GM10248 (cell line): ENCODE measurements around the gene LRCH4.
A peak's percentile ranks its signal among the peaks of the same experiment; 100 is the strongest.

Source experiments
- CTCF ChIA-PET: fragments of 300-600 bp; sonication (Branson Sonifier 250); formaldehyde crosslinking; extraction: SDS; loops from one replicate; lab custom pipeline; 2021; ENCODE audit warnings: antibody characterized with exemption; lab: Yijun Ruan, JAX
- POLR2A ChIA-PET: fragments of 350-650 bp; sonication (Branson Sonifier 250); formaldehyde crosslinking; extraction: SDS; loops from one replicate; lab custom pipeline; 2020; ENCODE audit warnings: antibody characterized with exemption; lab: Yijun Ruan, JAX
- DNase-seq: peaks from one replicate; pipeline ENCODE4 v3.0.0; 2012; ENCODE audit errors: extremely low spot score
- TF ChIP-seq, protein P1 (sequence below): IDR thresholded peaks from 2 replicates; pipeline ENCODE4 v1.5.1; 2012; ENCODE audit warnings: mild to moderate bottlenecking, low read depth; ENCODE audit errors: extremely low read depth, missing control alignments, control extremely low read depth

LRCH4 gene

DNA sequence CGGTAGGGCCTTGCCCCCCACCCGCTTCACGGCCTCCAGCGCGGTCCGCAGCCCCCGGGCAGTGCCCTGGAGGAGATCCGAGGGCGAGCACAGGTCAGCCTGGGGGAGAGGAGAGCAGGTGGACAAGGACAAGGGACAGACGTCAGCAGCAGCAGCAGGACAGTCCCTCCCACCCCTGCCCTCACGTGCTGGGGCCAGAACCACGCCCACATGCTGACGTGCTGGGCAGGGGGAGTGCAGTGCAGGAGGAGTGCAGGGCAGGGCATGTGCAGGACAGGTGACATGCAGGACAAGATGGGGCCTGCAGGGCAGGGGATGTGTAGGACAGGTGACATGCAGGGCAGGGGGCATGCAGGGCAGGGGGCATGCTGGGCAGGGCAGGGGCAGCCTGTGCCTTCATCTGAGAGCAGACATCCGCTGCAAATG, 10.7 kb downstream of the LRCH4 start:
- POLR2A ChIA-PET = no interaction called here
- no peak for DNase-seq
- TF ChIP-seq, protein P1, sequence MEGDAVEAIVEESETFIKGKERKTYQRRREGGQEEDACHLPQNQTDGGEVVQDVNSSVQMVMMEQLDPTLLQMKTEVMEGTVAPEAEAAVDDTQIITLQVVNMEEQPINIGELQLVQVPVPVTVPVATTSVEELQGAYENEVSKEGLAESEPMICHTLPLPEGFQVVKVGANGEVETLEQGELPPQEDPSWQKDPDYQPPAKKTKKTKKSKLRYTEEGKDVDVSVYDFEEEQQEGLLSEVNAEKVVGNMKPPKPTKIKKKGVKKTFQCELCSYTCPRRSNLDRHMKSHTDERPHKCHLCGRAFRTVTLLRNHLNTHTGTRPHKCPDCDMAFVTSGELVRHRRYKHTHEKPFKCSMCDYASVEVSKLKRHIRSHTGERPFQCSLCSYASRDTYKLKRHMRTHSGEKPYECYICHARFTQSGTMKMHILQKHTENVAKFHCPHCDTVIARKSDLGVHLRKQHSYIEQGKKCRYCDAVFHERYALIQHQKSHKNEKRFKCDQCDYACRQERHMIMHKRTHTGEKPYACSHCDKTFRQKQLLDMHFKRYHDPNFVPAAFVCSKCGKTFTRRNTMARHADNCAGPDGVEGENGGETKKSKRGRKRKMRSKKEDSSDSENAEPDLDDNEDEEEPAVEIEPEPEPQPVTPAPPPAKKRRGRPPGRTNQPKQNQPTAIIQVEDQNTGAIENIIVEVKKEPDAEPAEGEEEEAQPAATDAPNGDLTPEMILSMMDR = no peak
- CTCF ChIA-PET = no interaction called here

DNA sequence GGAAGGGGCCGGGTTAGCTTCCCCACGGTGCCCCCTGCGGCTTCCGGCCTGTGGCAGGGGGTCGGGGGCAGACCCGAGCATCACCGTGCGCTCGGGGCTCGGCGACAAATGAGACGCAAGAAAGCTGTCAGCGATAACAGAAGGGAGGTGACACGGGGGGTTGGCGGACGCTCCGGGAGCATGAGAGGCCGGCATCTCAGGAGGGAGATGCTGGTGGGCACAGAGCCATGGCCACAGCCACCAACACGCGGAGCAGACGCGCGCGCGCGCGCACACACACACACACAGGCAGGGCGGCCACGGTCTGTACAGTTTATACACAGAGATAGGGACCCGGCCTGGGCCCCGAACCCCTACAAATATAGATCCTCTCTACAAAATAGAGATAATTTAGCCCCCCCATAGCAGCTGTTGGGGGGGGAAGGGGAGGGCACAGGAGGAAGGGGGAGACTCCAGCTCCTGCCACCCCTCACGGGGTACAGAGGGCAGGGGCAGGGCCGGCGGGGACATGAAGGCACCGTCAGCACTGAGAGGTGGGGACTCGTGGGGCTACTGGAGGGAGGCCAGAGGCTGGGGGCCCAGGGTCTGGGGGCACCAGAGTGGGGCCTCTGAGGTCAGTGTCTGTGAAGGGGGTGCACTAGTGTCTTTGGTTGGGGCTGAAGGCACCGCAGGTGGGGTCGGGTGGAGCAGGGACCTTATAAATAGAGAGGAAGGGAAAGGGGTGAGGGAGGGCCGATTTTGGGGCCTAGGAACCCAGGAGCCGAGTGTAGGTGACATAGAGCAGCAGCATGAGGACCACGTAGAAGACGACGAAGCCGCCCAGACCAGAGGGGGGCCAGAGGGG, 11.3 kb downstream of the LRCH4 start:
- TF ChIP-seq, protein P1 = no peak
- DNase-seq = no peak
- ChIA-PET CTCF (no interaction called here), POLR2A (no interaction called here)

DNA sequence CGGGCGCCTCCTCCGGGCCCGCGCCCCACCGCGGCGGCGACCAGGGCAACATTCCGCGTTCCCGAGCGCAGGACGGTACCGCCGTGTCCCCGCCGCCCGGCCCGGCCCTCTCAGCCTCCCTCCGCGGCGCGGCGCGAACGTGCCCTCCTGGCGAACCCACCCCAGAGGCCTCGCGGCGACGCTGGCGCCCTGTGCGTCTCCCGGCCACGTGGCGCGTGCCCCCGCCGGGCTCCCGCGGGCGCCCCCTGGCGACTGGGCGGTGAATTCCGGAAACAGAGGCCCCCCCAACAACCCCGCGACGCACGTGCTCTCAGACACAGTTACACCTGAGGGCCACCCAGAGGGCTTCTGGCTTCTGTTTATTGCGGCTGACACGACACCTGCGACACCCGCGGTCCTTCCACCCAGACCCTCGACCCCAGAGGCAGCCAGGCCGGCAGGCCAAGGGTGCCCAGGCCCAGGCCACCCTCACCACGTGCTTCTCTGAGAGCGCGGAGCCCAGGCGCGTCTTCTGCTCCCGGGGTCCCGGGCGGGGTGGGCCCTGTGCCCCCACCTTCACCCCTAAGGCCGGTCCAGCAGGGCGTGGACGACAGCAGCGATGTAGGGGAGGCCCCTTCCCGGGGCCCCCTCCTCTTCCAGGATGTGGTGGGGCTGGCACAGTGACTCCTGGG, 12.1 kb downstream of the LRCH4 start, which contains the start of gene SAP25:
Gene SAP25 (minus strand): TSS at position 210 of the 671 bp plus-strand sequence. CDS start 158 bp downstream, at position 52.
- ChIA-PET CTCF (interaction anchor here (1.8 to 2.0 kb wide), 2 partner anchors 10 to 12 kb away, joined by 7 to 10 read pairs; partner anchors contain the start of genes FBXO24 and LRCH4), POLR2A (no interaction called here)
- DNase-seq = no peak
- TF ChIP-seq, protein P1 = peak; percentile 5

DNA sequence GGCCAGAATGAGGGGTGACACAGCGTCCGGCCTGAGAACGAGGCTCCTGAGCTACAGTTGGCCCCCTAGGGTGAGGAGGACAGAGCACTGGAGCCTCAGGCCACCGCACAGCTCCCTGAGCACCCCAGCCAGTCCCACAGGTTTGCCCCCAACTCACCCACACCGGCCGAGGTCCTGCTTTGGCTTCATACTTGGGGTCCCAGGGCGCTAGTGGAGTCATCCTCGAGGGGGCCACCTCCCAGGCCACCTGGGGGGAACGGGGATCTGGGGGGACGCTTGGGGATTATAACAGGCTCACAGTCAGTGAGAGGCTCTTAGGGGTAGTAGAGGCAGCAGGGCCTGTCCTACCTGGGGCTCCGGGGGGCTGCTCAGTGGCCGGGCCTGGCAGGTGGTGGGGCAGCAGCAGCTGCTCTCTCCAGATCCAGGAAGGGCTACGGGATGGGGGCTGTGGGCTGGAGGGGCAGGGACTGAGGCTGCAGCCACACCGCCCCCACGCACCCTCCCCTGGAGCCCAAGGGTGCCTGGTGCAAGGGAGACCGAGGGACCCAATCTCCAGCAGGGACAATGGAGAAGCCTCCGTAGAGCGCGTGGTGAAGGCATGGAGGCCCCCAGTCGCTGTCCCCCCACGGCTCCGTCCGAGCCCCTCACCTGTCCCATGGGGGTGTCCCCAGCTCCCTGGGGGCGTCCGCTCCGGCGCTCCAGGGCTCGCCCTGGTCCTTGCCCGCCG, 12.8 kb downstream of the LRCH4 start:
- DNase-seq = no peak
- TF ChIP-seq, protein P1 = no peak
- POLR2A ChIA-PET = no interaction called here
- CTCF ChIA-PET = interaction anchor here (0.6 to 2.2 kb wide), 5 partner anchors 9 to 14 kb away, joined by 3 to 13 read pairs (median 7); partner anchors contain the start of genes FBXO24 and LRCH4

DNA sequence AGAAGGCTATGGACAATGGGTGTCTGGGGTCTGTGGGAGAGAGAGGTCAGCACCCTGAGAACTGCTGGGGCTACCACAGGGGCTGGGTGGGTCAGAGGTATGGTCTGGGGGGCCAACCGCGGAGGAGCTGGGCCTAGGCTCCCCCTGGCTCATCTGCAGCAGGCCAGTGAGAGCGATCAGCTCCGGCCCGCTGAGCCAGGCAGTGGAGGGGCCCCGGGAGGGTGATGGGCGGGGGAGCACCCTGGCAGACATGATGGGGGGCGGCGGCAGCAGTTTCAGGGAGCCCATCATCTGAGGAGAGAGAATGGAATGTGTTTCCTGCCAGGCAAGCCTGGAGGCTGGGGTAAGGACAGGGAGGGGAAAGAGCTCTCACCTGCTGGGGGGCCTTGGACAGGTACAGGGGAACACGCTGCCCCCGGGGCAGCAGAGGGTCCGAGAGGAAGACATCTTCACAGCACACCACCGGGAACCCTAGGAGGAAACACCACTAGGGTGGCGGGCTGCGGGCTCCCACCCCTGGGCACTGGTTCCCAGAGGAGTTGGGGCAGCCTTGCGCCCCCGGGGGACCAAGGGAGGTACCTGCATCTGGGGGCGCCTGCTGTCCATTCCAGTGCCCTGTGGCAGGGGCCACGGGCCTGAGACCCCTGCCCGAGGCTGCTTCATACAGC, 13.5 kb downstream of the LRCH4 start:
- ChIA-PET CTCF (interaction anchor here (0.6 to 2.2 kb wide), 5 partner anchors 8 to 14 kb away, joined by 3 to 13 read pairs (median 7); partner anchors contain the start of genes FBXO24 and LRCH4), POLR2A (no interaction called here)
- TF ChIP-seq, protein P1 = no peak
- no peak for DNase-seq
